ENCODE measurements around the gene CNTNAP2.
"Not testable (repeated sequence)": the region's sequence is repeated elsewhere in the genome, so short reads cannot be mapped to it uniquely, and the experiment has no call there.

The CNTNAP2 gene

DNA sequence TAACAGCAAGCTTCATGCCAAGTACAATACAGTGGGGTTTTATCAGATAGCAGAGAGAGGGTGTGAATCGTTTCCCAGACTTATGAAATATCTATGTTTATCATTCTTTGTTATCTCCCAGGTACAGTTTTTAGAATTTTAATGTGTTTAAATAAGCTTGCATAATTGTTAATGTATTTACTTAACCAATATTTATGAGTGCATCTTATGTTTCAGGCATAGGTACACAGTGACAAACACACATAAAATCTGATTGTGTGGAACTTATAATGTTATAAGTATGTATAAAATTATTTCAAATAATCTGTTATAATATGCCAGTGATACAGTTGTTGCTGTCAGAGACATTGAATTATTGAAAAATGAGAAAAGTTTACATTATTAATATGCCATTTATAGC, 1462.5 kb downstream of the CNTNAP2 start:
- no peaks in the 10 kb centered on the region for H3K9me3 ChIP-seq (ENCODE audit: control insufficient read depth in 2 of 2, low read length in 2 of 2)
- no peak overlapping the region for H3K4me3 ChIP-seq (ENCODE audit: low read length in 2 of 2)
- H3K27me3 ChIP-seq (ENCODE audit: control insufficient read depth in 2 of 2, insufficient read depth in 2 of 2, low read length in 2 of 2) = no peaks in the 10 kb centered on the region
- no peaks in the 10 kb centered on the region for H3K36me3 ChIP-seq (ENCODE audit: control insufficient read depth in 2 of 2, insufficient read depth in 2 of 2, low read length in 2 of 2)
- H3K9ac ChIP-seq (ENCODE audit: low read depth in 1 of 2, low read length in 2 of 2) = no peak overlapping the region
- H3K4me1 ChIP-seq (ENCODE audit: control insufficient read depth in 2 of 2, insufficient read depth in 2 of 2, low read length in 2 of 2) = no peaks in the 10 kb centered on the region
- no peak overlapping the region for H3K27ac ChIP-seq (ENCODE audit: low read depth in 2 of 2, low read length in 2 of 2)

DNA sequence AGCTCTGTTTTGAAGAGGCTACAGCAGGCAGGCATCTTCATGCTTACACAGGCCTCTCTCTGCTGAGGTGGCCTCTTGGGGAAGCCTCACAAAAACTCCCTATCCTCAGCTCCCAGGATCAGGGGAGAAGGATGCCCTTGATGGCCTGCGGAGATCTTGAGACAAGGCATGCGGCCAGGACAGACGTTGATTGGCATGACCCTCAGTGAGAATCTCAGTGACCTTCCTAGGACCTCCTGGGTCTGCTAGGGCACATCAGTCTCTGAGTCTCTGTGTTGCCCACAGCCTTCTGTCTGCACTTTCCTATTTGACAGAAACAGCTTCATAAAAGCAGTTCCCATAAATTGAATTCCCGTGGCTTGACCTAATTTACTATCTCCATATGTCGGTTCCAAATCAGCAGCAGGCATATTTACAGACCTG, 1468.2 kb downstream of the CNTNAP2 start:
- H3K9me3 ChIP-seq (ENCODE audit: control insufficient read depth in 2 of 2, low read length in 2 of 2) = no peaks in the 10 kb centered on the region
- H3K36me3 ChIP-seq (ENCODE audit: control insufficient read depth in 2 of 2, insufficient read depth in 2 of 2, low read length in 2 of 2) = no peaks in the 10 kb centered on the region
- H3K4me3 ChIP-seq (ENCODE audit: low read length in 2 of 2) = no peak overlapping the region
- H3K4me1 ChIP-seq (ENCODE audit: control insufficient read depth in 2 of 2, insufficient read depth in 2 of 2, low read length in 2 of 2) = no peaks in the 10 kb centered on the region
- H3K27ac ChIP-seq (ENCODE audit: low read depth in 2 of 2, low read length in 2 of 2) = no peak overlapping the region
- H3K27me3 ChIP-seq (ENCODE audit: control insufficient read depth in 2 of 2, insufficient read depth in 2 of 2, low read length in 2 of 2) = no peaks in the 10 kb centered on the region
- no peak overlapping the region for H3K9ac ChIP-seq (ENCODE audit: low read depth in 1 of 2, low read length in 2 of 2)

GRCh38 chr7:147586110-147586509, 1469.5 kb downstream of the CNTNAP2 start:
- H3K9ac ChIP-seq (ENCODE audit: low read depth in 1 of 2, low read length in 2 of 2) = no peak overlapping the region

DNA sequence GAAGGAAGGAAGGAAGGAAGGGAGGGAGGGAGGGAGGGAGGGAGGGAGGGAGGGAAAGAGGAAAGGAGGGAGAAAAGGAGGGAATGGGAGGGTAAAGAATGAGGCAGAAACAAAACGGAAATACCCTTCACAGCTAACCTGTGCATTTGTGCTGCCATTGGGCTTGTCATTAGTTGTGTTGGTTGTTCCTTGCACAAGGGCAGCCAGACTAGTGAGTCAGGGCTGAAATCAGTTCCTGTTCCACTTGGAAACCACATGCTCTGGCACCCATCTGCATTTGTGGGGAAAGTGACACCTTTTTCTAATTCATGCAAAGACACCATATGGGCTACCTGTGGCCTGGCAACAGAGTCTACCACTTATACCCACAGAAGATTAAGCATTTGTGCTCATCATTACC, 1469.9 kb downstream of the CNTNAP2 start:
- H3K9me3 ChIP-seq (ENCODE audit: control insufficient read depth in 2 of 2, low read length in 2 of 2) = no peaks in the 10 kb centered on the region
- no peaks in the 10 kb centered on the region for H3K4me1 ChIP-seq (ENCODE audit: control insufficient read depth in 2 of 2, insufficient read depth in 2 of 2, low read length in 2 of 2)
- no peak overlapping the region for H3K27ac ChIP-seq (ENCODE audit: low read depth in 2 of 2, low read length in 2 of 2)
- no peaks in the 10 kb centered on the region for H3K27me3 ChIP-seq (ENCODE audit: control insufficient read depth in 2 of 2, insufficient read depth in 2 of 2, low read length in 2 of 2)
- H3K9ac ChIP-seq (ENCODE audit: low read depth in 1 of 2, low read length in 2 of 2) = no peak overlapping the region
- no peaks in the 10 kb centered on the region for H3K36me3 ChIP-seq (ENCODE audit: control insufficient read depth in 2 of 2, insufficient read depth in 2 of 2, low read length in 2 of 2)
- no peak overlapping the region for H3K4me3 ChIP-seq (ENCODE audit: low read length in 2 of 2)

More at GRCh38 chr7:147586110-147586509, 1469.5 kb downstream of the CNTNAP2 start:
- H3K4me1 ChIP-seq (ENCODE audit: control insufficient read depth in 2 of 2, insufficient read depth in 2 of 2, low read length in 2 of 2) = no peaks in the 10 kb centered on the region
- H3K27me3 ChIP-seq (ENCODE audit: control insufficient read depth in 2 of 2, insufficient read depth in 2 of 2, low read length in 2 of 2) = no peaks in the 10 kb centered on the region
- no peaks in the 10 kb centered on the region for H3K36me3 ChIP-seq (ENCODE audit: control insufficient read depth in 2 of 2, insufficient read depth in 2 of 2, low read length in 2 of 2)
- no peak overlapping the region for H3K4me3 ChIP-seq (ENCODE audit: low read length in 2 of 2)
- no peak overlapping the region for H3K27ac ChIP-seq (ENCODE audit: low read depth in 2 of 2, low read length in 2 of 2)
- H3K9me3 ChIP-seq (ENCODE audit: control insufficient read depth in 2 of 2, low read length in 2 of 2) = no peaks in the 10 kb centered on the region

- Histone ChIP-seq H3K36me3 (ENCODE audit: control insufficient read depth in 2 of 2, insufficient read depth in 2 of 2, low read length in 2 of 2) (no peaks in the 10 kb centered on the region), H3K27ac (ENCODE audit: low read depth in 2 of 2, low read length in 2 of 2) (no peak overlapping the region), H3K9ac (ENCODE audit: low read depth in 1 of 2, low read length in 2 of 2) (no peak overlapping the region), H3K4me1 (ENCODE audit: control insufficient read depth in 2 of 2, insufficient read depth in 2 of 2, low read length in 2 of 2) (no peaks in the 10 kb centered on the region), H3K9me3 (ENCODE audit: control insufficient read depth in 2 of 2, low read length in 2 of 2) (no peaks in the 10 kb centered on the region), H3K4me3 (ENCODE audit: low read length in 2 of 2) (no peak overlapping the region), H3K27me3 (ENCODE audit: control insufficient read depth in 2 of 2, insufficient read depth in 2 of 2, low read length in 2 of 2) (no peaks in the 10 kb centered on the region)
Measured at GRCh38 chr7:147593271-147594057, 1476.9 kb downstream of the CNTNAP2 start.

DNA sequence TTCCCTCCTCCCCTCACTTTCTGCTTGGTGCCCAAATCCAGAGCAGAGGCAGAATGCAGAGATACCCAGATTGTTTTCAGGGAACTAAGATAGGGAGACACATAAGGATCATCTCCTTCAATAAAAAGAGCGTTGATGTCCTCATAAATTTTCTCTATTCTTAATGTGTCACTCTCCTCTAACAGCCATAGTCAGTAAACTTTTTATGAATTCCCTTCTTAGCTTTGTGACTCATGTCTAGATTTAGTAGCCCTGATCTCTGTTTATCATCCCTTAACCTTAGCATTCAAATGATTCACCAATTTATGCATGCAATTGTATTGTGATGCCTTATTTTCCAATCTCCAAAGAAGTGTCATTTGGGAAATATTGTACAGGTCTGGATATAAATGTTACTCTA, 1478.4 kb downstream of the CNTNAP2 start:
- Histone ChIP-seq H3K4me1 (ENCODE audit: control insufficient read depth in 2 of 2, insufficient read depth in 2 of 2, low read length in 2 of 2) (no peaks in the 10 kb centered on the region), H3K4me3 (ENCODE audit: low read length in 2 of 2) (no peak overlapping the region), H3K27ac (ENCODE audit: low read depth in 2 of 2, low read length in 2 of 2) (no peak overlapping the region), H3K9ac (ENCODE audit: low read depth in 1 of 2, low read length in 2 of 2) (no peak overlapping the region), H3K27me3 (ENCODE audit: control insufficient read depth in 2 of 2, insufficient read depth in 2 of 2, low read length in 2 of 2) (no peaks in the 10 kb centered on the region), H3K9me3 (ENCODE audit: control insufficient read depth in 2 of 2, low read length in 2 of 2) (no peaks in the 10 kb centered on the region), H3K36me3 (ENCODE audit: control insufficient read depth in 2 of 2, insufficient read depth in 2 of 2, low read length in 2 of 2) (no peaks in the 10 kb centered on the region)

- not testable (repeated sequence) for H3K9me3 ChIP-seq (ENCODE audit: control insufficient read depth in 2 of 2, low read length in 2 of 2); H3K36me3 ChIP-seq (ENCODE audit: control insufficient read depth in 2 of 2, insufficient read depth in 2 of 2, low read length in 2 of 2); H3K27me3 ChIP-seq (ENCODE audit: control insufficient read depth in 2 of 2, insufficient read depth in 2 of 2, low read length in 2 of 2); H3K9ac ChIP-seq (ENCODE audit: low read depth in 1 of 2, low read length in 2 of 2); H3K4me3 ChIP-seq (ENCODE audit: low read length in 2 of 2); H3K4me1 ChIP-seq (ENCODE audit: control insufficient read depth in 2 of 2, insufficient read depth in 2 of 2, low read length in 2 of 2); H3K27ac ChIP-seq (ENCODE audit: low read depth in 2 of 2, low read length in 2 of 2)
Measured at GRCh38 chr7:147598687-147599086, 1482.1 kb downstream of the CNTNAP2 start.

- Histone ChIP-seq H3K36me3 (ENCODE audit: control insufficient read depth in 2 of 2, insufficient read depth in 2 of 2, low read length in 2 of 2) (no peaks in the 10 kb centered on the region), H3K9ac (ENCODE audit: low read depth in 1 of 2, low read length in 2 of 2) (no peak overlapping the region), H3K27me3 (ENCODE audit: control insufficient read depth in 2 of 2, insufficient read depth in 2 of 2, low read length in 2 of 2) (no peaks in the 10 kb centered on the region), H3K27ac (ENCODE audit: low read depth in 2 of 2, low read length in 2 of 2) (no peak overlapping the region), H3K4me3 (ENCODE audit: low read length in 2 of 2) (no peak overlapping the region), H3K4me1 (ENCODE audit: control insufficient read depth in 2 of 2, insufficient read depth in 2 of 2, low read length in 2 of 2) (no peaks in the 10 kb centered on the region), H3K9me3 (ENCODE audit: control insufficient read depth in 2 of 2, low read length in 2 of 2) (no peaks in the 10 kb centered on the region)
Measured at GRCh38 chr7:147605323-147605722, 1488.7 kb downstream of the CNTNAP2 start.

DNA sequence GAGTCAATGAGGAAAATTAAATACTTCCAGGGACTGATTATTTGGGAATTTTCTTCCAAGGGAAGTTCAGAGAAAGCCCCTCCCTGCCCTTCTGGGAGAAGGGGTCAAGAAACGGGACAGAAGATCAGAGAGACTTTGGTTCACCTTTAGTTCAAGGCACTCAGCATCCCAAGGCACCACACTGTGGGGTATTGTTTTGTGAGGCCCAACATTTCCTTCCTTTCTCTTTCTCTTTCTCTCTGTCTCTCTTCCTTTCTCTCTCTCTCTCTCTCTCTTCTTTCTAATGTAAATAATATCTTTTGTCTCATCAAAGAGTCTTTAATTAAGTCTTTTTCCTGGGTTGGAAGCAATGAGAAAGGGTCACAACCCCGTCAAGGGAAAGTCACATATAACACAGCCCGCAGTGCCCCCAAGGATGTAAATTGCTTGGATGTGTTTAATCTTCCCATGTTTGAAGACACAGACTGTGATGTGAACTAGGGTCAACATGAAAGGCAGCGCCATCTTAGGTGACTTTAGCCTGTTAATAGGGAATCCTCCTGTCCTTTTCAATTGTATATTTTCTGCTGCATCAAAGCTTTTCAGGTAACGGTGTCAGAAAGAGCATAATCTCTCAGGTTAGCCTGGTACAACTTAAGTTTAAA, 1490.7 kb downstream of the CNTNAP2 start:
- no peak overlapping the region for H3K9ac ChIP-seq (ENCODE audit: low read depth in 1 of 2, low read length in 2 of 2)
- H3K36me3 ChIP-seq (ENCODE audit: control insufficient read depth in 2 of 2, insufficient read depth in 2 of 2, low read length in 2 of 2) = no peaks in the 10 kb centered on the region
- no peaks in the 10 kb centered on the region for H3K27me3 ChIP-seq (ENCODE audit: control insufficient read depth in 2 of 2, insufficient read depth in 2 of 2, low read length in 2 of 2)
- no peaks in the 10 kb centered on the region for H3K9me3 ChIP-seq (ENCODE audit: control insufficient read depth in 2 of 2, low read length in 2 of 2)
- H3K4me3 ChIP-seq (ENCODE audit: low read length in 2 of 2) = no peak overlapping the region
- no peak overlapping the region for H3K27ac ChIP-seq (ENCODE audit: low read depth in 2 of 2, low read length in 2 of 2)
- no peaks in the 10 kb centered on the region for H3K4me1 ChIP-seq (ENCODE audit: control insufficient read depth in 2 of 2, insufficient read depth in 2 of 2, low read length in 2 of 2)

- no peaks in the 10 kb centered on the region for H3K36me3 ChIP-seq (ENCODE audit: control insufficient read depth in 2 of 2, insufficient read depth in 2 of 2, low read length in 2 of 2)
- no peak overlapping the region for H3K4me3 ChIP-seq (ENCODE audit: low read length in 2 of 2)
- H3K27ac ChIP-seq (ENCODE audit: low read depth in 2 of 2, low read length in 2 of 2) = no peak overlapping the region
- H3K9me3 ChIP-seq (ENCODE audit: control insufficient read depth in 2 of 2, low read length in 2 of 2) = no peaks in the 10 kb centered on the region
- no peaks in the 10 kb centered on the region for H3K27me3 ChIP-seq (ENCODE audit: control insufficient read depth in 2 of 2, insufficient read depth in 2 of 2, low read length in 2 of 2)
- H3K4me1 ChIP-seq (ENCODE audit: control insufficient read depth in 2 of 2, insufficient read depth in 2 of 2, low read length in 2 of 2) = no peaks in the 10 kb centered on the region
- H3K9ac ChIP-seq (ENCODE audit: low read depth in 1 of 2, low read length in 2 of 2) = no peak overlapping the region
Measured at GRCh38 chr7:147611431-147611830, 1494.8 kb downstream of the CNTNAP2 start.
